ENCODE measurements around the gene CPEB3.

Gene CPEB3

DNA sequence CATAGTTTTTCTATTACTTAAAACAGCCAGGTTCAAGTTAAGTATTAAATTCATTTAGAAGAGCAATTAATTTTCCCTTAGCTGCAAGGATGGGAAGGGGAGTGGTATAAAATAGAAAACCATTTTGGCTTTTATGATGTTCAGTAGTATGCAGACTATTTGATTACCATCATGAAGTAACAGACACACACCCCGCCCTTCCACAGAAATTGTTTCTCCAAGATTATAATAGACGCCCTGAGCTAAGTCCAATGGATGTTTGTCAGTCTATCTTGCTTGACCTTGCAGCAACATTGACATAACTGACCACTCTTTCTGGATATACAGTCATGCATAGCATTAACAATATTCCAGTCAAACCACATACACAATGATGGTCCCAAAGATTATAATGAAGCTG is 42.3 kb downstream of the CPEB3 start:
- TF ChIP-seq, protein P1, sequence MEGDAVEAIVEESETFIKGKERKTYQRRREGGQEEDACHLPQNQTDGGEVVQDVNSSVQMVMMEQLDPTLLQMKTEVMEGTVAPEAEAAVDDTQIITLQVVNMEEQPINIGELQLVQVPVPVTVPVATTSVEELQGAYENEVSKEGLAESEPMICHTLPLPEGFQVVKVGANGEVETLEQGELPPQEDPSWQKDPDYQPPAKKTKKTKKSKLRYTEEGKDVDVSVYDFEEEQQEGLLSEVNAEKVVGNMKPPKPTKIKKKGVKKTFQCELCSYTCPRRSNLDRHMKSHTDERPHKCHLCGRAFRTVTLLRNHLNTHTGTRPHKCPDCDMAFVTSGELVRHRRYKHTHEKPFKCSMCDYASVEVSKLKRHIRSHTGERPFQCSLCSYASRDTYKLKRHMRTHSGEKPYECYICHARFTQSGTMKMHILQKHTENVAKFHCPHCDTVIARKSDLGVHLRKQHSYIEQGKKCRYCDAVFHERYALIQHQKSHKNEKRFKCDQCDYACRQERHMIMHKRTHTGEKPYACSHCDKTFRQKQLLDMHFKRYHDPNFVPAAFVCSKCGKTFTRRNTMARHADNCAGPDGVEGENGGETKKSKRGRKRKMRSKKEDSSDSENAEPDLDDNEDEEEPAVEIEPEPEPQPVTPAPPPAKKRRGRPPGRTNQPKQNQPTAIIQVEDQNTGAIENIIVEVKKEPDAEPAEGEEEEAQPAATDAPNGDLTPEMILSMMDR (IDR thresholded peaks at IDR 0.05; ENCODE audit: control extremely low read depth, extremely low read depth, low read depth, missing control alignments) = no peak
- no peak for DNase-seq (ENCODE audit: extremely low spot score)
- POLR2A ChIA-PET = no interaction called here
- CTCF ChIA-PET = interaction anchor here (1.4 kb wide), 1 partner anchor 44 kb away, joined by 3 read pairs; no protein-coding TSS in a partner anchor

DNA sequence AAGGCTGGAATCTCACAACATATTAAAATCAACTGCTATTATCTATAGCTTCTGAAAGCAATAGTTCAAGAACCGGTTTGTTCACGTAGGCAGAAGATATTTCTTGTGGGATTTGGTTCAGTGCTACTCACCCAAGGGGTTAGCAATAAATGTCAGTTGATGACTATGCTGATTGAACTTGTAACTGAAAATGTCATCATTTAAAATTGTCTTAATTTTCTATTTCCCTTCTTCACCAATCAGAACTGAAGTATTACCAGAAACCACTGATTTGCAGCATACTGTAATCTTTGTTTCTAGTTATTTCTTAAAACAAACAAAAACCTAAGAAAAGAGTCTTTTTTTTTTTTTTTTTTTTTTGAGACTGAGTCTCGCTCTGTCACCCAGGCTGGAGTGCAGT is 46.1 kb downstream of the CPEB3 start:
- POLR2A ChIA-PET = no interaction called here
- CTCF ChIA-PET = interaction anchor here (1.2 kb wide), 1 partner anchor 15 kb away, joined by 3 read pairs; no protein-coding TSS in a partner anchor
- TF ChIP-seq, protein P1 (IDR thresholded peaks at IDR 0.05; ENCODE audit: control extremely low read depth, extremely low read depth, low read depth, missing control alignments) = no peak
- DNase-seq (ENCODE audit: extremely low spot score) = peak; percentile 45

DNA sequence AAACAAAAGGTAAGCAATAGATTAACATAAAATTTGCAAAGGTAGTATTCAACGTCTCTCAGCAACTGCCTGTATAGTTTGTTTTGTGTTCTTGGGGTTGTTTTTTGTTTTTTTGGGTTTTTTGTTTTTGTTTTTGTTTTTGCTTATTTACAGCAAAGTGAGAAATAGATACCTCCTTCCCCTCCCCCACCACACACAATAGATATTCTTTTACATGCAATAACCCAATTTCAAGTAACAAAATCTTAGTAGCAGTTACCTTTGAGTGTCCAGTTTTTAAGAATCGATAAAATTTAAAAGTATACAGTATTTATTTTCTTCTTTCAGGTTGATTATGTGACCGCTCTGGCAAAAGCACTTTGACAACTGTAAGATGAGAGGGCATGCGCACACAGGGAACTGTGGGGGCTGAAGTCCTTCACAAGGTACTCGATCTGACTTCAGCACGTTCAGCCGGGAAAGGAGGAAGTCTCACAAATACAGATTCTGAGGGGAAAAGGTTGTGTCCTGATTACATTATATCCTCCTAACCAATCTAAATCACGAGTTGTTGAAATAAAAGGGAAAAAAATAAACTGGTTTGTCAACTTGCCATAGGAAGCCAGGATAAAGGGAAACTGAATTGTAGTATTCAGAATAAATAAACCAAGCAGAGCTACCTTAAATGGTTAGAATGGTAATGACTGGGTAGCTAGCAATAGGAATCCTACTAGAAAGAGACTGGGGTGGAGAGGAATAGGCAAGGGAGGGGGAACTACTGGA is 47.8 kb downstream of the CPEB3 start:
- TF ChIP-seq, protein P1 (IDR thresholded peaks at IDR 0.05; ENCODE audit: control extremely low read depth, extremely low read depth, low read depth, missing control alignments) = no peak
- POLR2A ChIA-PET = no interaction called here

DNA sequence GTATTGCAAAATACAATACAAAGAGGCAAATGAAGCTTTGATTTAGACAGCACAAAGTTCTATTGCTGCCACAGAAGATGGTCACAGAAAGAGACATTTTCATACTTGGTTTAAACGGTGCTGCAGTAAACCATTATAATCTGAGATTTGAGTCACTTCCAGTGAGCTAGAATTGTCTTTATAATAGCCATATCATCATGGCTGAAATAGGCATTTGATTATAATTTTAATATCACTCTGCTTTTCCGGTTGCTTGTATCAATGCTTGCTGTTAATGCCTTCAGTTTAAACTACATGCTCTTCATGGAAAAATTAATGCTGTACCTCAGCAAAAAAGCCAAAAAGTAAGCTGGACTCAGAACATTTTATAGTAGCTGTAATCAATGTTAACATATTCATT is 48.5 kb downstream of the CPEB3 start:
- POLR2A ChIA-PET = no interaction called here
- TF ChIP-seq, protein P1 (IDR thresholded peaks at IDR 0.05; ENCODE audit: control extremely low read depth, extremely low read depth, low read depth, missing control alignments) = no peak
- no peak for DNase-seq (ENCODE audit: extremely low spot score)
- CTCF ChIA-PET = no interaction called here

More for the DNA sequence above, 47.8 kb downstream of the CPEB3 start:
- CTCF ChIA-PET = interaction anchor here (1.1 to 1.3 kb wide), 2 partner anchors 10 to 18 kb away, joined by 3 to 5 read pairs; no protein-coding TSS in a partner anchor
- DNase-seq (ENCODE audit: extremely low spot score) = peak; percentile 42

DNA sequence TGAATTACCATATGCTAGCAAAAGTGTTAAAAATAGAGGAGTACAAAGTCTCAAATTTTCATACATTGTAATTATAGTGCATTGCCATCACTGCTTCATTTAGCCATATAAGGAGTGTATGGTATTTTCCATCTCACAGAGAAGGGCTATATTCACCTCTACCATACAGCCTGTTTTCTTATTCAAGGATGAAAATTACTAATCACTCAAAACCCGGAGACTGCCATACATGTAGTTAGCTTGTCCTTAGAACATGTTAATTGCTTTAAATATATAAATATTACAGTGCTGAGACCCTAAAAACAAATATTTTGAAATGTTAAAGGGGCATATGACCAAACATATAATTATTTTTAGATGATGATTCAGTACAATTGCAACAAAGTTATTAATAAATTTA is 49.4 kb downstream of the CPEB3 start:
- POLR2A ChIA-PET = no interaction called here
- no peak for DNase-seq (ENCODE audit: extremely low spot score)
- TF ChIP-seq, protein P1 (IDR thresholded peaks at IDR 0.05; ENCODE audit: control extremely low read depth, extremely low read depth, low read depth, missing control alignments) = no peak
- CTCF ChIA-PET = no interaction called here

DNA sequence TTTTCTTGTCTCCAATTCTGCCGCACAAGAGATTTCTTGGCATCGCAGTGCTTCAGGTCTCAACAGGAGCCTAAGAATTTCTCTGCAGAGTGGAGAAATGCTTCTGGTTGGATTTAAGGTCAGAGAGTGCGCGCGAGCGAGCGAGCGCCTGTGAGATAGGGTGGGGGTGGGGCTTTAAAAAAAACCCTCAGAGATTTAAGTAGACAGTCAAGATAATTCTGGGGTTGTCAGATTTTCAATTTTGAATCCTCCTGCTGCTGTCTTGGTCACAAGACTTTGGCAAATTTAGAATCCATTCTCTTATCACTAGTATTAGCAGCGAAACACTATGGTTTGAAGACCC is 49.7 kb downstream of the CPEB3 start:
- TF ChIP-seq, protein P1 (IDR thresholded peaks at IDR 0.05; ENCODE audit: control extremely low read depth, extremely low read depth, low read depth, missing control alignments) = no peak
- DNase-seq (ENCODE audit: extremely low spot score) = no peak
- CTCF ChIA-PET = no interaction called here
- POLR2A ChIA-PET = no interaction called here
